ENCODE results near the gene CCL8.

- no peak for TF ChIP-seq CTCF (conservative IDR thresholded peaks at IDR 0.05; ENCODE audit: low read length)
- no peak for TF ChIP-seq EZH2phosphoT487 (IDR thresholded peaks at IDR 0.05; ENCODE audit: borderline replicate concordance)
Measured at GRCh38 chr17:34301986-34302385, 17.2 kb upstream of the CCL8 start.

Data from Loucy (cell line).